GM10266 (cell line): Measurements from ENCODE around the gene C14orf119.

Source experiments
- DNase-seq: peaks from one replicate; pipeline ENCODE4 v3.0.0; 2012; ENCODE audit errors: extremely low spot score
- TF ChIP-seq, protein P1 (sequence below): IDR thresholded peaks from 2 replicates; pipeline ENCODE4 v1.5.1; 2012; ENCODE audit warnings: mild to moderate bottlenecking, low read depth; ENCODE audit not compliant: control insufficient read depth, insufficient read depth; ENCODE audit errors: missing control alignments

C14orf119 gene

GRCh38 chr14:23109769-23110168 is 14.5 kb downstream of the C14orf119 start:
- TF ChIP-seq, protein P1, sequence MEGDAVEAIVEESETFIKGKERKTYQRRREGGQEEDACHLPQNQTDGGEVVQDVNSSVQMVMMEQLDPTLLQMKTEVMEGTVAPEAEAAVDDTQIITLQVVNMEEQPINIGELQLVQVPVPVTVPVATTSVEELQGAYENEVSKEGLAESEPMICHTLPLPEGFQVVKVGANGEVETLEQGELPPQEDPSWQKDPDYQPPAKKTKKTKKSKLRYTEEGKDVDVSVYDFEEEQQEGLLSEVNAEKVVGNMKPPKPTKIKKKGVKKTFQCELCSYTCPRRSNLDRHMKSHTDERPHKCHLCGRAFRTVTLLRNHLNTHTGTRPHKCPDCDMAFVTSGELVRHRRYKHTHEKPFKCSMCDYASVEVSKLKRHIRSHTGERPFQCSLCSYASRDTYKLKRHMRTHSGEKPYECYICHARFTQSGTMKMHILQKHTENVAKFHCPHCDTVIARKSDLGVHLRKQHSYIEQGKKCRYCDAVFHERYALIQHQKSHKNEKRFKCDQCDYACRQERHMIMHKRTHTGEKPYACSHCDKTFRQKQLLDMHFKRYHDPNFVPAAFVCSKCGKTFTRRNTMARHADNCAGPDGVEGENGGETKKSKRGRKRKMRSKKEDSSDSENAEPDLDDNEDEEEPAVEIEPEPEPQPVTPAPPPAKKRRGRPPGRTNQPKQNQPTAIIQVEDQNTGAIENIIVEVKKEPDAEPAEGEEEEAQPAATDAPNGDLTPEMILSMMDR = no peak
- no peak for DNase-seq

- TF ChIP-seq, protein P1 = no peak
- DNase-seq = no peak
These were observed 15.5 kb downstream of the C14orf119 start for GRCh38 chr14:23110579-23111365.

DNA sequence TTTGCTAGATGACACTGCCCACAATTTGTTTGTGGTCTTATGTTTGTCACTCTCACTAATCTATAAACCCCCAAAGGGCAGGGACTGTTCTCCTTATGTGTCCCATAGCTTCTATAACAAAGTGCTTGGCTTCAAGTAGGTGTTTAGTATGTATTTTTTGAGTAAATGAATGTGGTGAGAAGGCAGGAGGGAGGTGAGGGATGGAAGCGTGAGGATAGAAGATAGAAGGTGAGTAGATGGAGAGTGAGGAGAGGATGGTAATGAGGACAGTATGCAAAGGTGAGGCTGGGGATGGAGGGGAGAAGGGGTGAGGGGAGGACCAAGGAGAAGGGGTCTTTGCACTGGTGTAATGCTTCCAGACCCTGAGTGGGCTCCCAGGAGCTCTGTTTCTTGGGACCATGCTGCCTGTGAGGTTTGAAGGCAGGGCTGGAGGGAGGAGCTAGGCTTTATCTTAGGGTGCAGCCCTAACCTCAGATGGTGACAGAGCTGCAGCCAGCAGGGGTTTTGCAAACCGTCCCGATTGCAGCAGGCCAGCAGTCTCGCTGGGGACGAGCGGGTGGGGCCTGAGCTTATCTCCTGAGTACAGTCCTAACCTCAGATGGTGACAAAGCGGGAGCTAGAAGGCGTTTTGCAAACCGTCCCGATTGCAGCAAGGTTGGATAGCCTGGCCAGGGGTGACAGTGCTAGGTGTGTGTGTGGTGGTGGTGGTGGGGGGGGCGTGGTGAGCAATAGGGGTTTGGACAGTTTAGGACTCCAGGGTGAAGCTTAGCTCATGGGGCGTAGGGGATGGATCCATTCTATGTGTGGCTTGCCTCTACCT is 17.3 kb downstream of the C14orf119 start:
- DNase-seq = no peak
- TF ChIP-seq, protein P1 = no peak

DNA sequence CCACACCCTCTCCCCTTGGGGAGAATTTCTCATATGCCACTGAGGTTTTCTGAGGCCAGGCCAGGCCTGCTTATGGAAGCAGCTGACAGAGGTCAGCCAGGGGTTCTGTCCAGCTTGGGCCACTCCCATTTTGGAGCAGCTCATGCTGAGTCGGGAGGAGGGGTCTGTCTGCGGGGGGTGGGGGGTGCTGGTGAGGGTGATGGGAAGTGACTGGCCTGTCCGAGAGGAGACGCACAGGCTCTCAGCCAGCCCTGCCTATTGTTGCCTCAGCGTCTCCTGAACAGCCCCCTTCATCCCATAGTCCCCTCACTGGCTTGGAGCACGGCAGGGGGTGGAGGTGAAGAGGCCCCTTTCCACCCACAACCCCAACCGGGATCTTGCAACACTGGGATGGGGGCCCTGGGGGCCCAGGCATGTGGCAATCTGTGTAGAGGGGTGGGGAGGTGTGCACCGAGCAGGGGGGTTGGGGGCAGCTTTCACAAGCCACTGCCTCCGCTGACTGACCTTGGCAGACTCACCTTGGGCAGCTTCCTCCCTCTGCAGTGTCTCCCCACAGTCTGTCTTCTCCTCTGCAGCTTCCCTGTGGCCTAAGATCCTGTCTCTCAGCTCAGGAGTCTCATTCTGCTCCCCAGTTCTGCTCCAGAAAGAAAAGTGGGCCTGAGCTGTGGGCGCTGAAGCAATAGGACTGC is 18.3 kb downstream of the C14orf119 start:
- DNase-seq = no peak
- TF ChIP-seq, protein P1 = no peak

GRCh38 chr14:23114120-23114458 is 18.8 kb downstream of the C14orf119 start:
- TF ChIP-seq, protein P1 = no peak
- no peak for DNase-seq

GRCh38 chr14:23114669-23115038 is 19.3 kb downstream of the C14orf119 start:
- TF ChIP-seq, protein P1 = no peak
- DNase-seq = no peak
